T-cell (primary cell): ENCODE data around the gene NTM. TPM values are rescaled to one million over a fixed set of nuclear protein-coding genes. Genes with fewer than 3 reads are reported as not detected.

ENCODE experiments used
- ATAC-seq, 4 experiments: fragments of 200-7000 bp in 3 of 4; fragments of 150-1000 bp in 1 of 4; cut with Tn5 transposase; replicated peaks in 1 of 4; 1 replicate in 3 of 4; 2 replicates in 1 of 4; pipeline ENCODE4 v1.10.0; 2021; ENCODE audit warnings: moderate library complexity in 3 of 4, mild to moderate bottlenecking in 2 of 4, moderate number of reproducible peaks in 1 of 4
- CTCF ChIA-PET, 2 donors: fragments of 300-600 bp; sonication (Branson Sonifier 250); formaldehyde crosslinking; loops; one replicate each; lab custom pipeline; 2022; ENCODE audit warnings: antibody characterized with exemption in 2 of 2; lab: Charles Lee
- POLR2A ChIA-PET, 2 donors: fragments of 300-600 bp; sonication (Branson Sonifier 250); formaldehyde crosslinking; loops; one replicate each; lab custom pipeline; 2022; ENCODE audit warnings: antibody characterized with exemption in 2 of 2; lab: Charles Lee
- DNase-seq, 35 experiments: peaks; one replicate each; pipeline versions ENCODE4 v3.0.0 to v3.0.0-alpha.2; 2013 to 2023
- H3K27ac ChIP-seq: one replicate; pipeline ENCODE4 v1.5.1; 2013; ENCODE audit warnings: low read length
- H3K27me3 ChIP-seq, 2 experiments: replicated peaks in 1 of 2; 1 replicate in 1 of 2; 2 replicates in 1 of 2; pipeline versions ENCODE4 v1.6.1 to v1.7.0; 2013; ENCODE audit warnings: low read length in 1 of 2, mixed read lengths in 1 of 2; ENCODE audit not compliant: control insufficient read depth in 2 of 2, insufficient read depth in 2 of 2; ENCODE audit errors: extremely low read depth in 1 of 2
- H3K36me3 ChIP-seq, 2 donors: 1 replicate in 1 of 2; 2 replicates in 1 of 2; pipeline versions ENCODE4 v1.6.1 to v1.7.0; 2013; ENCODE audit warnings: low read length in 1 of 2; ENCODE audit not compliant: control insufficient read depth in 2 of 2, insufficient read depth in 1 of 2; ENCODE audit errors: extremely low read depth in 1 of 2
- H3K4me1 ChIP-seq, 2 experiments: 1 replicate in 1 of 2; 2 replicates in 1 of 2; pipeline versions ENCODE4 v1.6.1 to v1.7.0; 2013; ENCODE audit warnings: low read length in 2 of 2, mixed read lengths in 1 of 2; ENCODE audit not compliant: insufficient read depth in 2 of 2, control insufficient read depth in 1 of 2; ENCODE audit errors: extremely low read depth in 1 of 2
- H3K4me3 ChIP-seq, 2 donors: 1 replicate in 1 of 2; 2 replicates in 1 of 2; pipeline versions ENCODE4 v1.5.1 to v1.7.0; 2013; ENCODE audit warnings: mild to moderate bottlenecking in 2 of 2, low read length in 1 of 2, moderate library complexity in 1 of 2; ENCODE audit not compliant: control insufficient read depth in 1 of 2; ENCODE audit errors: extremely low read depth in 1 of 2
- H3K9me3 ChIP-seq: 2 replicates; pipeline ENCODE4 v1.7.0; 2013
- H3K27ac Mint-ChIP-seq, 2 donors: one replicate each; pipeline ENCODE4 v1.8.0; 2020 to 2021; ENCODE audit warnings: mild to moderate bottlenecking in 2 of 2, mixed read lengths in 2 of 2
- H3K27me3 Mint-ChIP-seq, 2 donors: one replicate each; pipeline ENCODE4 v1.8.0; 2021 to 2022; ENCODE audit warnings: mixed read lengths in 2 of 2
- H3K36me3 Mint-ChIP-seq: one replicate; pipeline ENCODE4 v1.8.0; 2021; ENCODE audit warnings: mixed read lengths
- H3K4me1 Mint-ChIP-seq, 3 donors: one replicate each; pipeline ENCODE4 v1.8.0; 2020 to 2022; ENCODE audit warnings: mixed read lengths in 3 of 3, mild to moderate bottlenecking in 1 of 3
- H3K4me3 Mint-ChIP-seq, 3 donors: one replicate each; pipeline ENCODE4 v1.8.0; 2020 to 2022; ENCODE audit warnings: mild to moderate bottlenecking in 3 of 3, mixed read lengths in 3 of 3, moderate library complexity in 3 of 3
- H3K9me3 Mint-ChIP-seq, 3 donors: one replicate each; pipeline ENCODE4 v1.8.0; 2020 to 2022; ENCODE audit warnings: mixed read lengths in 3 of 3
- WGBS: methylation state at CpG from one replicate; pipeline ENCODE4 v1.1.5; 2013; ENCODE audit warnings: missing lambda C conversion rate; ENCODE audit not compliant: insufficient coverage; 5-methylcytosine and 5-hydroxymethylcytosine counted together
- total RNA-seq, 35 experiments: library from RNA in 6 of 35; stranded (reverse) in 6 of 35; fragments of 120-200 nt in 1 of 35; gene quantifications; one replicate each; pipeline versions ENCODE4 v1.2.1 to v1.2.4 and lab custom pipeline; 2013 to 2026

NTM gene
- total RNA-seq, 5 donors from 2014 or later (not counting 1 experiment from before 2014, with no cell fraction given), result not detected

DNA sequence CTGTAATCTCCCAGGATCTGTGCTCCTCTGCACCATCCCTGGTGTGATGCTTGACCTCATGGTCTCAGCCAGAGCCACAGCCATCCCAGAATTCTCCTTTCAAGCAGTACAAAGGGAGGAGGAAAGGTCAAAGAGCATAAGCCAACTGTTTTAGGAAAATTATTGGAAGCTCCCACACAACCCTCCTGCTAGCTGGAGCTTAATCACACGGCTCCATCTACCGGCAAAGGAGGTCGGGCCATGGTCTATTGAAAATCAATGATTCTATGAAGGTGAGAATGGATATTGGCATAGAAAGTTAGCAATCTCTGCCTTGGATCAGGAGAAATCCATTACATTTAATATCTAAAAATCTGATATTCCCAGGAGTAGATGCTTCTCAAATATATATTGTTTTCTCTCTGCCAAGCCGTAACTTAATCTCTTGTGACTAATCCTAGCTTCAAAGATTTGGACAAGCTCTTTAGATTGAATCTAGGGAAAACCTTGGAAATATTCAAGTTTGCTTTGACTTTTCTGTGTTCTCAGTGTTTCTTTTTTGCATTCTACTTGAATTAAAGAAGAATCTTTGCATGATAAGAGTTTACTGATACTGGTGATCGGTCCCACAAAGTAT is 259.6 kb downstream of the NTM start:
- ATAC-seq (no peak), DNase-seq (no peak)
- Mint-ChIP-seq H3K27ac (no peak overlapping the region), H3K9me3 (no peaks in the 10 kb centered on the region), H3K27me3 (peaks cover 6% of the 10 kb centered on the region in 2 donors), H3K36me3 (no peaks in the 10 kb centered on the region), H3K4me1 (no peaks in the 10 kb centered on the region), H3K4me3 (no peak overlapping the region)
- H3K4me3 ChIP-seq, result no peak overlapping the region
- H3K36me3 ChIP-seq, result no peaks in the 10 kb centered on the region
- H3K4me1 ChIP-seq, result no peaks in the 10 kb centered on the region
- no peak overlapping the region for H3K27ac ChIP-seq
- no peaks in the 10 kb centered on the region for H3K27me3 ChIP-seq
- no CpG with 5 or more reads among the region's 5 CpGs for WGBS
- ChIA-PET POLR2A (no interaction called here), CTCF (no interaction called here)
- no peaks in the 10 kb centered on the region for H3K9me3 ChIP-seq

DNA sequence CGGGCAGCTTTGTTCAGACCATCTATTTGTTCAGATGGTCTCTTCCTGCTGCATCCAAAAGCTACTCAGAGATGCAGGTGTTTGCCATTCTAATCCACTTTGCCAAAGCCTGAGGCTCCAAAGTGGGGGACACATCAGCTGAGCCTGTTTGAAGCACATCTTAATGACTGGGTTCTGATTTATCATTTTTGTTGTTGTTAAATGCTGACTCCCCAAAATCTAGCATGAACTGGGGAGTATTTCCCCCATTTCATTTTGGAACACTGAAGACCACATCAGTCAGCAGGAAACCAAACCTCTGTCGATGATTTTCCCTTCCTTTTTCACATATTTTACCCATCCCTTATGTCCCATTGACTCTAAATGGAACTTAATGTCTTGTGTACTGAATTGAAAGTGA is 262.6 kb downstream of the NTM start:
- Histone ChIP-seq H3K27me3 (no peaks in the 10 kb centered on the region), H3K9me3 (no peaks in the 10 kb centered on the region), H3K36me3 (no peaks in the 10 kb centered on the region), H3K4me1 (no peaks in the 10 kb centered on the region), H3K27ac (no peak overlapping the region), H3K4me3 (no peak overlapping the region)
- ChIA-PET POLR2A (no interaction called here), CTCF (no interaction called here)
- ATAC-seq (no peak), DNase-seq (no peak)
- Mint-ChIP-seq H3K27me3 (peaks cover 2 to 6% of the 10 kb centered on the region in 2 donors), H3K4me3 (no peak overlapping the region), H3K27ac (no peak overlapping the region), H3K4me1 (no peaks in the 10 kb centered on the region), H3K36me3 (no peaks in the 10 kb centered on the region), H3K9me3 (no peaks in the 10 kb centered on the region)
- 100% methylated on average over 1 of the region's 2 CpGs for WGBS

DNA sequence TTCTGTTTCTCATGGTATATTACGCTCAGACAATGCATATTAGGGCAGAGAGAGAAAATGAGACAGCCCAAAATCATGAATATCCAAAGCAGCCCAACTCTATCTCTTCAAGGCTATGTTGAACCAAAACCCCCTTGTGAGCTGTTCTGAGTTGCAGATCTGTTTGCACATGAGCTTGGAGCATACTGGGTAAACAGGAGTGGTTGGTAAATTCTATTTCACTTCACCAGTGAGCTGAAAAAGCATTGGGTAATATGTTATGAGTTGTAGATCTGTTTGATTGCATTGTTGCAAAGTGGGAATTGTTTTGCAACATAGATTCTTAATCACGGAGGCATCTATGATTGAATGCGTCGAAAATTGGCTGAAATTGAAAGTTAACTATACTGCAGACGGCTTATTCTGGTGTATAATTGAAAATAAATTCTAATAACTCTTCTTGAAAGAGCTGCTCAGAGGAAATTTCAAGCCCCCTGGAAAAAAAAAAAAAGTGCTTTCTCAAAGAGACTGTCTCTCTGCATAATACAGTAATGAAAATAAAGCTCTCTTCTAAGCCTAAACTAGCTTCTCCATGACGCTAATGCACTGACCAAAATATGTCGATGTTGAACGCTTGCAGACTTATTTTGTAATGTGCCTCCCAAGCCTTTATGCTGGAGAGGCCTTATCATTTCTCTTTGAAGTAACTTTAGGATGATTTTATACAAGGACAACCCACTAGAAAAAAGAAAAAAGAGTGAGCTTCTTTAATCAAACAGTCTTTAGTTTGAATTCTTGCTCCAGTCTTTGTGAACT is 263.7 kb downstream of the NTM start:
- Histone ChIP-seq H3K27me3 (no peaks in the 10 kb centered on the region), H3K4me3 (no peak overlapping the region), H3K27ac (no peak overlapping the region), H3K9me3 (no peaks in the 10 kb centered on the region), H3K36me3 (no peaks in the 10 kb centered on the region), H3K4me1 (no peaks in the 10 kb centered on the region)
- H3K27ac Mint-ChIP-seq, result no peak overlapping the region
- no peaks in the 10 kb centered on the region for H3K36me3 Mint-ChIP-seq
- ChIA-PET POLR2A (no interaction called here), CTCF (interaction anchor here in 1 of 2 donors (0.6 kb wide), 1 partner anchor 55 kb away, joined by 4 read pairs; no protein-coding TSS in a partner anchor)
- H3K9me3 Mint-ChIP-seq, result no peaks in the 10 kb centered on the region
- no peak overlapping the region for H3K4me3 Mint-ChIP-seq
- 94% methylated on average over 3 of the region's 8 CpGs for WGBS
- H3K27me3 Mint-ChIP-seq, result no peaks in the 10 kb centered on the region
- H3K4me1 Mint-ChIP-seq, result no peaks in the 10 kb centered on the region
- DNase-seq, result no peak
- no peak for ATAC-seq

DNA sequence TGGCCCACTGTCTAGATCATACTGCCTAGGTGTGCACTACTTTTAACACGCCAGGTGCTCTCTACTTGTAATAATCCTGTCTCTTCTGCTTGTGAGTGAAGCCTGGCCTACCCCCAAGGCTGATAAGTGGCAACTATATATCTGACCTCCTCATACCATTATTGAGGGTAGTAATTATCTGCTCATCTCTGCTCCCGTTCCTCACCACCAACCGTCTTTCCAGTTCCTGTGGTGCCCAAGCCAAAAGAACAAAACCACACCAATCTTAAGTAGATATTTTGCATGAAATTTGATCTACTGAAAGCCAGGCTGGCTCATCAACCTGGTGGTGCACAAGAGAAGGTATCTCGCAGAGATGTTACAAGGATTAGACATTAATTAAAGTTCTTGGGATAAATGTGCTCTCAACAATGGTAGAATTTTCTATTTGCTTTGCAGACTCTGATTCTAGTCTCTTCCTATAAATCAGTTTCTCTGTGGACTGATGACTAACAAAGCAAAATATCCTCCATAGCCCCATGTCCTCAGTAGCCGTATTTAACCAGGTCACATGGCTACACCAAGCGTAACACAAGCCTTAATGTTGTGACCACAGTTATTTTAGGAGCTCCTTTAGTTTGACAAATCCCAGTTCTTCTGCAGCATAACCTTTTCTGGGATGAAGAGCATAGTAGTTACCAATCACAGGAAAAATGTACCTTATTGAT is 267.2 kb downstream of the NTM start:
- no peak overlapping the region for H3K27ac ChIP-seq
- H3K27ac Mint-ChIP-seq, result no peak overlapping the region
- no peaks in the 10 kb centered on the region for H3K27me3 ChIP-seq
- ChIA-PET CTCF (no interaction called here), POLR2A (no interaction called here)
- H3K36me3 Mint-ChIP-seq, result no peaks in the 10 kb centered on the region
- no peak overlapping the region for H3K4me3 Mint-ChIP-seq
- H3K9me3 Mint-ChIP-seq, result no peaks in the 10 kb centered on the region
- H3K27me3 Mint-ChIP-seq, result no peaks in the 10 kb centered on the region
- H3K4me1 Mint-ChIP-seq, result no peaks in the 10 kb centered on the region
- no peaks in the 10 kb centered on the region for H3K4me1 ChIP-seq
- H3K4me3 ChIP-seq, result no peak overlapping the region
- ATAC-seq (no peak), DNase-seq (no peak)
- no peaks in the 10 kb centered on the region for H3K36me3 ChIP-seq
- 85% methylated on average over 2 of the region's 6 CpGs for WGBS
- H3K9me3 ChIP-seq, result no peaks in the 10 kb centered on the region

DNA sequence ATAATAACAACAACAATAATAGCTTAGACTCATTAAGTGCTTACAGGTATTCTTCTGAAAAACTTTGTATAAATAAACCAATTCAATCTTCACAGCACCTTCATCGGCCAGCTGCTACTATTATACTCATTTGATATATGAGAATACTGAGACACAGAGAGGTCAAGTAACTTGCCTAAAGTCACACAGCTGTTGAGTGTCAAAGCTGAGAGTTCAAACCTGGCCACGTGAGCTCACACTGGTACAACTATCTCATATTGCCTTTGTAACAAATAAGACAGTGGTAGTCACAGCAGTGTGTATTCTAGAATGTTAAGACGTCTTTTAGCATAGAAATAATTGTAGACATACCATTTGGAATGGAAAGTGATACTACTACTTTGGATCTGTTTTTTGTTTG is 268.5 kb downstream of the NTM start:
- H3K4me3 ChIP-seq, result no peak overlapping the region
- H3K27ac ChIP-seq, result no peak overlapping the region
- no peaks in the 10 kb centered on the region for H3K9me3 ChIP-seq
- Mint-ChIP-seq H3K36me3 (no peaks in the 10 kb centered on the region), H3K27ac (no peak overlapping the region), H3K27me3 (no peaks in the 10 kb centered on the region), H3K4me3 (no peak overlapping the region), H3K9me3 (no peaks in the 10 kb centered on the region), H3K4me1 (no peaks in the 10 kb centered on the region)
- no peak for DNase-seq
- ChIA-PET CTCF (no interaction called here), POLR2A (no interaction called here)
- no peaks in the 10 kb centered on the region for H3K4me1 ChIP-seq
- no CpG with 5 or more reads among the region's 3 CpGs for WGBS
- ATAC-seq, result no peak
- H3K36me3 ChIP-seq, result no peaks in the 10 kb centered on the region
- no peaks in the 10 kb centered on the region for H3K27me3 ChIP-seq

DNA sequence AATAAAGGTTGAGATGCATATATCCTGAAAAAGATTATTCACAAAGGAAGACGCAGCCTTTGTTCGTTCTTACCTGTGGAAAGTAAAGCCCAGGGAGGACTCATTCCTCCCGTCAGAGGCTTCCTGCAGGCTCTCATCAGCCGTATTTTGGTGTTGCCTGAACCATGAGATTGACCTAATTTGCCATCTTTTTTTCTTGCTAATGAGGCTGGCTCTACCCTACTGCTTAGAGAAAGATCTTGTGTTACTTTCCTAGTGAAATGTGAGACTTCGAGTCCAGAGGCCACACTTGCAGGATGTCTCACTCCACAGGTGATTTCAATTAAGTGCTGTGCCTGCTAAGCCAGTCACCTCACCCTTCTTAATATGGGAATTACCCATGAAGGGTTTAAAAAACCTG is 269.9 kb downstream of the NTM start:
- 54% methylated on average over 4 of the region's 5 CpGs for WGBS
- H3K9me3 Mint-ChIP-seq, result no peaks in the 10 kb centered on the region

More for the DNA sequence above, 269.9 kb downstream of the NTM start:
- H3K27ac Mint-ChIP-seq, result no peak overlapping the region
- DNase-seq (no peak), ATAC-seq (no peak)
- H3K4me3 ChIP-seq, result no peak overlapping the region
- H3K4me1 ChIP-seq, result no peaks in the 10 kb centered on the region
- no peaks in the 10 kb centered on the region for H3K36me3 ChIP-seq
- H3K4me1 Mint-ChIP-seq, result no peaks in the 10 kb centered on the region
- H3K36me3 Mint-ChIP-seq, result no peaks in the 10 kb centered on the region
- H3K27me3 Mint-ChIP-seq, result no peaks in the 10 kb centered on the region
- POLR2A ChIA-PET, result no interaction called here
- H3K27ac ChIP-seq, result no peak overlapping the region
- H3K27me3 ChIP-seq, result no peaks in the 10 kb centered on the region
- H3K4me3 Mint-ChIP-seq, result no peak overlapping the region
- CTCF ChIA-PET, result no interaction called here
- no peaks in the 10 kb centered on the region for H3K9me3 ChIP-seq
